ENCODE results near the gene LRRC4C.

The LRRC4C gene

DNA sequence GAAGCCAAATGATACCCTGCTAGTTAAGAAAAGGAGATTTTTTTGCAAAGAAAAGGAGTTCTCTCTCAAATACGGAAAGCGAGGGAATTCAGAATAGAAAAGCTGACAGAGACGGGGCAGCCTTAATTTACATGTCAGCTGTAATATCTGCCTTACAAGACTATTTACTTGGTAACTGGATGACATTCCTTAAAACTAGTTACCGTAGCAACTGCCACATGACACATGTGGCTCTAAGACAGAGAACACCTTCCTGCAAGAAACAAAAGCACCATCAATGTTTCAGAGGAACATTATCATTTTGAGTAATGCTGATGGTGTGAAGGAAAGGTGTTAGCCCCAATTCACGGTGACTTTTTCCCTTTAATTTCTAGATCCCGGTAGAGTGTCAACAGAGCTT, 222.1 kb downstream of the LRRC4C start:
- H3K79me1 ChIP-seq (ENCODE audit: low read length) = no peaks in the 10 kb centered on the region
- no peaks in the 10 kb centered on the region for H3K9me3 ChIP-seq (ENCODE audit: insufficient read depth, low read depth, low read length)
- H2BK12ac ChIP-seq (ENCODE audit: low read length) = no peak overlapping the region
- WGBS (ENCODE audit: extremely low coverage, insufficient coverage, insufficient read length) = no CpG with 5 or more reads among the region's 6 CpGs
- no peak overlapping the region for H4K8ac ChIP-seq (ENCODE audit: low read depth, low read length)
- H3K79me2 ChIP-seq (ENCODE audit: control insufficient read depth, insufficient read depth, low read length, poor library complexity) = no peaks in the 10 kb centered on the region
- no peak for DNase-seq
- H2BK5ac ChIP-seq (ENCODE audit: low read depth, low read length, poor library complexity) = no peak overlapping the region
- no peak overlapping the region for H3K18ac ChIP-seq (ENCODE audit: low read length)
- no peaks in the 10 kb centered on the region for H3K36me3 ChIP-seq (ENCODE audit: control insufficient read depth in 1 of 2, insufficient read depth in 2 of 2, low read length in 2 of 2)
- H3K14ac ChIP-seq (ENCODE audit: low read length) = no peak overlapping the region
- no peaks in the 10 kb centered on the region for H3K4me1 ChIP-seq (ENCODE audit: control insufficient read depth in 1 of 2, insufficient read depth in 2 of 2, low read length in 2 of 2)
- no peaks in the 10 kb centered on the region for H3K27me3 ChIP-seq (ENCODE audit: insufficient read depth, low read length)
- no peak overlapping the region for H3K4me3 ChIP-seq (ENCODE audit: low read depth, low read length)
- H3K9ac ChIP-seq (ENCODE audit: low read length) = no peak overlapping the region
- H2AK5ac ChIP-seq (ENCODE audit: low read length) = no peak overlapping the region
- no peak overlapping the region for H2AFZ ChIP-seq (ENCODE audit: insufficient read depth, low read length, poor library complexity)
- no peak overlapping the region for H3K4ac ChIP-seq (ENCODE audit: low read depth, low read length)
- H4K91ac ChIP-seq (ENCODE audit: low read depth, low read length) = no peak overlapping the region
- no peak overlapping the region for H3K27ac ChIP-seq (ENCODE audit: low read depth, low read length)
- H3K23ac ChIP-seq (ENCODE audit: low read length) = no peak overlapping the region
- H2BK120ac ChIP-seq (ENCODE audit: insufficient read depth, low read length, poor library complexity) = no peak overlapping the region
- no peak overlapping the region for H4K12ac ChIP-seq (ENCODE audit: low read depth, low read length)
- H3K4me2 ChIP-seq (ENCODE audit: low read length) = no peak overlapping the region

DNA sequence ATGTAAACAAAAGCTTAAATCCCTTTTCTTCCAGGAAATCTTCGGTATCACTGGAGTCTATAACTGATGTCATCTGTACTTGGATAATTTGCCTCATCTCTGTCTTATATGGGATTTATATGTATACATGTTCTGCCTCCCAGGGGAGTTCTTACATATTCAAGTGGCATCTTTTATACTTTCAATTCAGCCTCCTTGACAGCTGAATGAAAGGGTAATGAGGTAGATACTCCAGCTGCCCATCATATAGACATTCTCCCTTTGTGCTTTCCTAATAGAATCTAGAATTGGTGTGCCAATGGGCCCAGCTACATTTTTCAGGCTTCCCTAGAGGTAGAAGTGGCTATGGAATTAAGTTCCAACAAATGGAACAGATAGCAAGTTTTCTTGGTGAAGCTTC, 223.8 kb downstream of the LRRC4C start:
- Histone ChIP-seq H2BK120ac (ENCODE audit: insufficient read depth, low read length, poor library complexity) (no peak overlapping the region), H3K4me2 (ENCODE audit: low read length) (no peak overlapping the region), H3K14ac (ENCODE audit: low read length) (no peak overlapping the region), H3K4me1 (ENCODE audit: control insufficient read depth in 1 of 2, insufficient read depth in 2 of 2, low read length in 2 of 2) (no peaks in the 10 kb centered on the region), H3K27ac (ENCODE audit: low read depth, low read length) (no peak overlapping the region), H2BK5ac (ENCODE audit: low read depth, low read length, poor library complexity) (no peak overlapping the region), H2BK12ac (ENCODE audit: low read length) (no peak overlapping the region), H2AK5ac (ENCODE audit: low read length) (no peak overlapping the region), H4K8ac (ENCODE audit: low read depth, low read length) (no peak overlapping the region), H3K4me3 (ENCODE audit: low read depth, low read length) (no peak overlapping the region), H2AFZ (ENCODE audit: insufficient read depth, low read length, poor library complexity) (no peak overlapping the region), H3K4ac (ENCODE audit: low read depth, low read length) (no peak overlapping the region), H3K9ac (ENCODE audit: low read length) (no peak overlapping the region), H3K27me3 (ENCODE audit: insufficient read depth, low read length) (no peaks in the 10 kb centered on the region), H4K91ac (ENCODE audit: low read depth, low read length) (no peak overlapping the region), H4K12ac (ENCODE audit: low read depth, low read length) (no peak overlapping the region), H3K79me1 (ENCODE audit: low read length) (no peaks in the 10 kb centered on the region), H3K18ac (ENCODE audit: low read length) (no peak overlapping the region), H3K79me2 (ENCODE audit: control insufficient read depth, insufficient read depth, low read length, poor library complexity) (no peaks in the 10 kb centered on the region), H3K36me3 (ENCODE audit: control insufficient read depth in 1 of 2, insufficient read depth in 2 of 2, low read length in 2 of 2) (no peaks in the 10 kb centered on the region), H3K23ac (ENCODE audit: low read length) (no peak overlapping the region), H3K9me3 (ENCODE audit: insufficient read depth, low read depth, low read length) (no peaks in the 10 kb centered on the region)
- no CpG with 5 or more reads among the region's 1 CpG for WGBS (ENCODE audit: extremely low coverage, insufficient coverage, insufficient read length)
- no peak for DNase-seq

DNA sequence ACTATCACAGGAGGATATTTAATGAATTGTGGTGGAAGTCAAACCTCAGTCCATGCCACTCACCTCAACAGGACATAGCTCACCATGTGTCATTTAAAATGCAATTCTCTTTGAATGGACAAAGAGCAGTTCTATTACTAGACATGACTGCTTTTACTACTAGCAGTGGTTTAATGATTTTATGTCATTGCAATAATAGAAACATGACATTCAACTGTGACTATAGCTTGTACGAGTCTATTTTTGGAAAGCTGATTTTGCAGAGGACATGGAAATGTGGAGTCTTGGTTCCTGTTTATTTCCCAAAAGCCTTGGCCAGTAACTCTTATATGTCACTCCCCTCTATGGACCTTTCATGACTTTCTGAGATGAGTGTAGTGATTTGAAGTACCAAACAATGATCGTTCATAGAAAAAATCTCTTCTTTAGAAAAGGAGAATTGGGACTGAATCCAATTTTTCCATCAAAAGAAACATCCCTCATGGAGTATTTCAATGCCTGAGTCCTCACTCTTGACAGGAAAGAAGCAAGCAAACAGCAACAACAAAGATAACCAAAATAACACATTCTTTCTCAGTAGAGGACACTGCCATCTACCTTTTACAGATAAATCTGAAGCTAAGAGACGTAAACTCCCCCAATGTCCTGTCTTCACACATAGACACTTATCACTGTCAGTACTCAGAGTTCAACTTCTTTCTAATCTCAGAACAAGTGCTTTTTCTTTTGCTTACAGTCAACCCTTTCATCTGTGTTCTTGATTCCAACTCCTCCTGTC, 233.4 kb downstream of the LRRC4C start:
- Histone ChIP-seq H3K18ac (ENCODE audit: low read length) (no peak overlapping the region), H3K23ac (ENCODE audit: low read length) (no peak overlapping the region), H3K27ac (ENCODE audit: low read depth, low read length) (no peak overlapping the region), H3K4ac (ENCODE audit: low read depth, low read length) (no peak overlapping the region), H4K8ac (ENCODE audit: low read depth, low read length) (no peak overlapping the region), H2AFZ (ENCODE audit: insufficient read depth, low read length, poor library complexity) (no peak overlapping the region), H2BK5ac (ENCODE audit: low read depth, low read length, poor library complexity) (no peak overlapping the region), H3K4me2 (ENCODE audit: low read length) (no peak overlapping the region), H3K27me3 (ENCODE audit: insufficient read depth, low read length) (no peaks in the 10 kb centered on the region), H3K9me3 (ENCODE audit: insufficient read depth, low read depth, low read length) (no peaks in the 10 kb centered on the region), H3K4me1 (ENCODE audit: control insufficient read depth in 1 of 2, insufficient read depth in 2 of 2, low read length in 2 of 2) (no peaks in the 10 kb centered on the region), H2BK120ac (ENCODE audit: insufficient read depth, low read length, poor library complexity) (no peak overlapping the region), H3K14ac (ENCODE audit: low read length) (no peak overlapping the region), H3K79me1 (ENCODE audit: low read length) (no peaks in the 10 kb centered on the region), H4K12ac (ENCODE audit: low read depth, low read length) (no peak overlapping the region), H4K91ac (ENCODE audit: low read depth, low read length) (no peak overlapping the region), H3K4me3 (ENCODE audit: low read depth, low read length) (no peak overlapping the region), H3K36me3 (ENCODE audit: control insufficient read depth in 1 of 2, insufficient read depth in 2 of 2, low read length in 2 of 2) (no peaks in the 10 kb centered on the region), H2AK5ac (ENCODE audit: low read length) (no peak overlapping the region), H2BK12ac (ENCODE audit: low read length) (no peak overlapping the region), H3K9ac (ENCODE audit: low read length) (no peak overlapping the region), H3K79me2 (ENCODE audit: control insufficient read depth, insufficient read depth, low read length, poor library complexity) (no peaks in the 10 kb centered on the region)
- no CpG with 5 or more reads among the region's 3 CpGs for WGBS (ENCODE audit: extremely low coverage, insufficient coverage, insufficient read length)
- no peak for DNase-seq

DNA sequence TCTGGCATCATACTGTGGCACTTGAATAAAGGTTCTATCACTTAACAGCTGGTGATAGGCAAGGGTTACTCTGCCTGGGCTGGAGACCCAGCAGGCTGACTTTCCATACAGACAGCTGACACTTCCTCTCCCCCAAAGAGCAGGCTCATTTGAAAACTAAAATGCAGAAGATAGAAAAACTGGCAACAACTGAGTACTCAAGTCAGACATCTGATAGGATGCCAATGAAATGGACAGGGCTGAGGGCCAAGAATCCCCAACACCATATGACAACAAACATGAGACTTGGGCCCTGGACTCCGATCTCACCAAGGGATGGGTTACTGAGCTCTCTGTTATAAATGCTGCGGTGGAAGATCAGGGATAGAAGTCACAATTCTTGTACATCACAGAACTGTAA, 237.2 kb downstream of the LRRC4C start:
- H3K27ac ChIP-seq (ENCODE audit: low read depth, low read length) = no peak overlapping the region
- no CpG with 5 or more reads among the region's 2 CpGs for WGBS (ENCODE audit: extremely low coverage, insufficient coverage, insufficient read length)
- no peak overlapping the region for H3K4ac ChIP-seq (ENCODE audit: low read depth, low read length)
- no peaks in the 10 kb centered on the region for H3K79me1 ChIP-seq (ENCODE audit: low read length)
- H2AFZ ChIP-seq (ENCODE audit: insufficient read depth, low read length, poor library complexity) = no peak overlapping the region
- no peak overlapping the region for H3K14ac ChIP-seq (ENCODE audit: low read length)
- H3K23ac ChIP-seq (ENCODE audit: low read length) = no peak overlapping the region
- H3K4me2 ChIP-seq (ENCODE audit: low read length) = no peak overlapping the region
- no peaks in the 10 kb centered on the region for H3K27me3 ChIP-seq (ENCODE audit: insufficient read depth, low read length)
- no peak overlapping the region for H3K9ac ChIP-seq (ENCODE audit: low read length)
- no peak overlapping the region for H3K18ac ChIP-seq (ENCODE audit: low read length)
- H4K12ac ChIP-seq (ENCODE audit: low read depth, low read length) = no peak overlapping the region
- no peak overlapping the region for H2BK12ac ChIP-seq (ENCODE audit: low read length)
- no peak overlapping the region for H4K91ac ChIP-seq (ENCODE audit: low read depth, low read length)
- H2AK5ac ChIP-seq (ENCODE audit: low read length) = no peak overlapping the region
- no peak for DNase-seq
- H3K36me3 ChIP-seq (ENCODE audit: control insufficient read depth in 1 of 2, insufficient read depth in 2 of 2, low read length in 2 of 2) = no peaks in the 10 kb centered on the region
- H4K8ac ChIP-seq (ENCODE audit: low read depth, low read length) = no peak overlapping the region
- no peaks in the 10 kb centered on the region for H3K79me2 ChIP-seq (ENCODE audit: control insufficient read depth, insufficient read depth, low read length, poor library complexity)
- H2BK5ac ChIP-seq (ENCODE audit: low read depth, low read length, poor library complexity) = no peak overlapping the region
- no peaks in the 10 kb centered on the region for H3K4me1 ChIP-seq (ENCODE audit: control insufficient read depth in 1 of 2, insufficient read depth in 2 of 2, low read length in 2 of 2)
- no peak overlapping the region for H3K4me3 ChIP-seq (ENCODE audit: low read depth, low read length)
- no peaks in the 10 kb centered on the region for H3K9me3 ChIP-seq (ENCODE audit: insufficient read depth, low read depth, low read length)
- H2BK120ac ChIP-seq (ENCODE audit: insufficient read depth, low read length, poor library complexity) = no peak overlapping the region
